GM12878 (cell line): Measurements from ENCODE around the gene OCIAD2. TPM values are rescaled to one million over a fixed set of nuclear protein-coding genes. Genes with fewer than 3 reads are reported as not detected.
"Not testable (repeated sequence)": the region's sequence is repeated elsewhere in the genome, so short reads cannot be mapped to it uniquely, and the experiment has no call there.

ENCODE experiments used
- ATAC-seq: fragments of 200-7000 bp; cut with Tn5 transposase; 3 replicates; pipeline ENCODE4 v1.9.1; 2020; ENCODE audit warnings: mild to moderate bottlenecking, moderate library complexity
- BruUV-seq: library from RNA; stranded (reverse); fragments of 400-500 nt; replicated peaks from 2 replicates; lab custom pipeline; 2021; lab: Mats Ljungman, UMichigan
- CTCF ChIA-PET: fragments of 300-600 bp; sonication (Branson Sonifier 250); formaldehyde crosslinking; extraction: SDS; loops from one replicate; lab custom pipeline; 2021; ENCODE audit warnings: inconsistent platforms; lab: Yijun Ruan, JAX
- POLR2A ChIA-PET: fragments of 350-600 bp; formaldehyde crosslinking; extraction: SDS; loops from one replicate; lab custom pipeline; 2021; ENCODE audit warnings: inconsistent platforms; lab: Charles Lee
- RAD21 ChIA-PET: fragments of 300-600 bp; sonication (Branson Sonifier 250); formaldehyde crosslinking; loops from one replicate; lab custom pipeline; 2023; ENCODE audit warnings: antibody characterized with exemption; ENCODE audit not compliant: unreplicated experiment; lab: Charles Lee
- SMC1A ChIA-PET: fragments of 300-600 bp; sonication (Branson Sonifier 250); formaldehyde crosslinking; loops from one replicate; lab custom pipeline; 2023; ENCODE audit not compliant: unreplicated experiment, uncharacterized antibody; lab: Charles Lee
- DNase-seq: peaks from one replicate; pipeline ENCODE4 v3.0.0-alpha.2; 2011; ENCODE audit warnings: low read depth, low spot score
- FAIRE-seq: peaks from 3 replicates; lab custom pipeline; 2011; peaks lifted over from hg19 to GRCh38; lab: Jason Lieb, UNC
- H2AFZ ChIP-seq: 2 replicates; pipeline ENCODE4 v1.6.0; 2011; ENCODE audit warnings: low read depth, low read length, control low read depth; ENCODE audit not compliant: control insufficient read depth
- H3K27ac ChIP-seq: 2 replicates; pipeline ENCODE4 v1.5.1; 2011; ENCODE audit warnings: control low read depth; ENCODE audit not compliant: control insufficient read depth, insufficient read depth
- H3K27me3 ChIP-seq, 2 experiments: replicated peaks in 1 of 2; 2 replicates each; pipeline versions ENCODE4 v1.6.0 to v1.6.1; 2011; ENCODE audit warnings: low read length in 1 of 2; ENCODE audit not compliant: control insufficient read depth in 2 of 2, insufficient read depth in 2 of 2
- H3K36me3 ChIP-seq, 2 experiments: 2 replicates each; pipeline ENCODE4 v1.5.1; 2011; ENCODE audit warnings: low read length in 1 of 2; ENCODE audit not compliant: control insufficient read depth in 2 of 2, insufficient read depth in 2 of 2
- H3K4me1 ChIP-seq: 2 replicates; pipeline ENCODE4 v1.6.1; 2011; ENCODE audit warnings: mild to moderate bottlenecking, low read length, moderate library complexity, mixed read lengths; ENCODE audit not compliant: control insufficient read depth, insufficient read depth
- H3K4me2 ChIP-seq: 2 replicates; pipeline ENCODE4 v1.6.0; 2011; ENCODE audit warnings: control low read depth; ENCODE audit not compliant: control insufficient read depth, insufficient read depth
- H3K4me3 ChIP-seq: fragments of 200-600 bp; sonication (generic); 2 replicates; pipeline ENCODE4 v1.5.1; 2016
- H3K79me2 ChIP-seq: 2 replicates; pipeline ENCODE4 v1.6.0; 2011; ENCODE audit warnings: low read length; ENCODE audit not compliant: control insufficient read depth, insufficient read depth
- H3K9ac ChIP-seq: 2 replicates; pipeline ENCODE4 v1.8.0; 2011; ENCODE audit warnings: low read length, control low read depth, mixed read lengths; ENCODE audit not compliant: control insufficient read depth, insufficient read depth
- H3K9me3 ChIP-seq: replicated peaks from 3 replicates; pipeline ENCODE4 v1.5.1; 2011; ENCODE audit warnings: mild to moderate bottlenecking, low read length; ENCODE audit not compliant: control insufficient read depth, insufficient read depth
- H4K20me1 ChIP-seq: 2 replicates; pipeline ENCODE4 v1.6.0; 2011; ENCODE audit not compliant: control insufficient read depth, insufficient read depth
- ATF2 ChIP-seq: IDR thresholded peaks from 2 replicates; pipeline ENCODE4 v1.6.1; 2012; ENCODE audit warnings: low read length, inconsistent platforms
- DPF2 ChIP-seq: fragments of 450-650 bp; IDR thresholded peaks from 2 replicates; pipeline ENCODE4 v1.6.1; 2017; ENCODE audit warnings: mild to moderate bottlenecking
- EGR1 ChIP-seq, 2 experiments: IDR thresholded peaks; 1 replicate in 1 of 2; 2 replicates in 1 of 2; pipeline ENCODE4 v1.6.1; 2011 to 2012; ENCODE audit warnings: low read depth in 2 of 2, low read length in 2 of 2, borderline replicate concordance in 1 of 2, mild to moderate bottlenecking in 1 of 2, moderate library complexity in 1 of 2
- WGBS: methylation state at CpG from one replicate; pipeline ENCODE4 v1.1.6; 2016; ENCODE audit warnings: low lambda C conversion rate; ENCODE audit not compliant: insufficient replicate concordance, insufficient coverage; ENCODE audit errors: missing lambda C conversion rate; 5-methylcytosine and 5-hydroxymethylcytosine counted together
- in situ Hi-C: fragments of 300-500 bp; cut with MboI; formaldehyde crosslinking; loops from 9 replicates; pipeline ENCODE4 v1.14.3; 2018; ENCODE audit warnings: mixed read lengths
- intact Hi-C: fragments of 100-400 bp; cut with micrococcal nuclease; formaldehyde crosslinking; loops from one replicate; pipeline ENCODE4 v1.14.2; 2022; ENCODE audit not compliant: unreplicated experiment
- polyA plus RNA-seq, 11 experiments: library from polyadenylated mRNA; depleted of rRNA in 4 of 11; unstranded in 6 of 11; stranded (reverse) in 5 of 11; fragments of >200 nt; fragmentation: Nextera tagmentation in 4 of 11; fragmentation: Illumina TruSeq in 1 of 11; extraction: Ambion mirVana in 4 of 11; extraction: Trizol in 1 of 11; gene quantifications; 1 replicate in 1 of 11; 2 replicates in 10 of 11; pipeline versions ENCODE4 v1.2.1 to v1.2.3, GENCODE V29; 2011 to 2016; ENCODE audit warnings: inconsistent platforms in 2 of 11, missing spikeins in 2 of 11, low read depth in 1 of 11
- total RNA-seq, 4 experiments: library from RNA; depleted of rRNA in 3 of 4; stranded (reverse); fragments of >200 nt in 3 of 4; fragmentation: Illumina TruSeq in 1 of 4; extraction: Trizol in 1 of 4; gene quantifications; 2 replicates each; pipeline versions ENCODE4 v1.2.1 to v1.2.3, GENCODE V29; 2013 to 2021

Gene OCIAD2
- total and polyA plus RNA-seq, 10 of the 15 experiments (the other 5 are each of a cell fraction or from before 2014, with no cell fraction given), result 42.4 to 140 (median 70.0) TPM

- no peak for TF ChIP-seq ATF2
- no peak for TF ChIP-seq EGR1 (IDR thresholded peaks at IDR 0.05; ENCODE audit: borderline replicate concordance in 1 of 2, low read depth in 2 of 2, low read length in 2 of 2)
- no peak for TF ChIP-seq DPF2
- TF ChIP-seq, all 136 proteins: peak for 0
Measured at GRCh38 chr4:48851651-48852050, 54.9 kb downstream of the OCIAD2 start (continued).

- H3K4me1 ChIP-seq, H3K4me2 ChIP-seq, H3K9ac ChIP-seq, H4K20me1 ChIP-seq, DNase-seq, BruUV-seq, H3K79me2 ChIP-seq, ATAC-seq, H3K27ac ChIP-seq, H3K4me3 ChIP-seq, in situ Hi-C loops, FAIRE-seq, H3K9me3 ChIP-seq, H3K27me3 ChIP-seq, POLR2A ChIA-PET, H2AFZ ChIP-seq: not testable (repeated sequence)
- 99% methylated on average over 6 of the region's 6 CpGs for WGBS
- RAD21 ChIA-PET, result interaction anchor here (2.1 kb wide), 1 partner anchor 10 kb away, joined by 4 read pairs; no protein-coding TSS in a partner anchor
- intact Hi-C loops, result loop anchor here (5.0 kb wide), 1 partner anchor 271 kb away; no protein-coding TSS in a partner anchor
- SMC1A ChIA-PET, result interaction anchor here (1.1 to 1.6 kb wide), 5 partner anchors 8 to 407 kb away, joined by 3 to 4 read pairs (median 3); no protein-coding TSS in a partner anchor
- CTCF ChIA-PET, result interaction anchor here (1.2 kb wide), 1 partner anchor 15 kb away, joined by 3 read pairs; no protein-coding TSS in a partner anchor
- peaks cover 0 to 19% of the 10 kb centered on the region in 2 experiments; a peak in 3 of 4 replicates for H3K36me3 ChIP-seq
Measured at GRCh38 chr4:48848799-48849198, 57.8 kb downstream of the OCIAD2 start.
